ENCODE results near the gene MARK2.

MARK2 gene

GRCh38 chr11:63923319-63923718 lies 84.4 kb downstream of the MARK2 start:
- TF ChIP-seq CTCF (IDR thresholded peaks at IDR 0.05; ENCODE audit: low read depth, low read length, poor library complexity, severe bottlenecking): no peak
- H3K9me2 ChIP-seq (replicated peaks; ENCODE audit: control insufficient read depth, low read length): no peaks in the 10 kb centered on the region
- H3K79me2 ChIP-seq (ENCODE audit: control insufficient read depth, low read length): no peaks in the 10 kb centered on the region
- no peak overlapping the region for H3K27ac ChIP-seq (ENCODE audit: low read depth, low read length)
- H3K4me3 ChIP-seq (ENCODE audit: low read length): no peak overlapping the region
- peaks cover 17% of the 10 kb centered on the region for H3K4me1 ChIP-seq (ENCODE audit: control insufficient read depth, low read length)
- peaks cover 45% of the 10 kb centered on the region for H3K27me3 ChIP-seq (ENCODE audit: control insufficient read depth, low read length)
- peaks cover 2% of the 10 kb centered on the region; the same call in 1 of the 2 replicates for H3F3A ChIP-seq (ENCODE audit: control insufficient read depth, insufficient read depth)
- H3K36me3 ChIP-seq (ENCODE audit: control insufficient read depth, low read length): no peaks in the 10 kb centered on the region
- no peaks in the 10 kb centered on the region for H4K20me1 ChIP-seq (ENCODE audit: control insufficient read depth, insufficient read depth, low read depth, low read length)
- no peak overlapping the region for H3K4me2 ChIP-seq (ENCODE audit: low read length)
- H3K9me3 ChIP-seq (ENCODE audit: control insufficient read depth, insufficient read depth, low read length): no peaks in the 10 kb centered on the region

GRCh38 chr11:63929616-63930015 lies 90.7 kb downstream of the MARK2 start:
- no peaks in the 10 kb centered on the region; the same call in 1 of the 2 replicates for H3K4me1 ChIP-seq (ENCODE audit: control insufficient read depth, low read length)
- H3K27ac ChIP-seq (ENCODE audit: low read depth, low read length): no peak overlapping the region
- H3K4me2 ChIP-seq (ENCODE audit: low read length): no peak overlapping the region
- no peaks in the 10 kb centered on the region for H3K9me2 ChIP-seq (replicated peaks; ENCODE audit: control insufficient read depth, low read length)
- no peaks in the 10 kb centered on the region for H3K79me2 ChIP-seq (ENCODE audit: control insufficient read depth, low read length)
- no peaks in the 10 kb centered on the region for H4K20me1 ChIP-seq (ENCODE audit: control insufficient read depth, insufficient read depth, low read depth, low read length)
- no peaks in the 10 kb centered on the region for H3F3A ChIP-seq (ENCODE audit: control insufficient read depth, insufficient read depth)
- H3K9me3 ChIP-seq (ENCODE audit: control insufficient read depth, insufficient read depth, low read length): no peaks in the 10 kb centered on the region
- no peak overlapping the region for H3K4me3 ChIP-seq (ENCODE audit: low read length)
- no peak for TF ChIP-seq EZH2phosphoT487 (IDR thresholded peaks at IDR 0.05; ENCODE audit: borderline replicate concordance, low read length)
- TF ChIP-seq CTCF (IDR thresholded peaks at IDR 0.05; ENCODE audit: low read depth, low read length, poor library complexity, severe bottlenecking): no peak
- no peaks in the 10 kb centered on the region for H3K36me3 ChIP-seq (ENCODE audit: control insufficient read depth, low read length)
- peaks cover 11% of the 10 kb centered on the region; the same call in 1 of the 2 replicates for H3K27me3 ChIP-seq (ENCODE audit: control insufficient read depth, low read length)

- peaks cover 8% of the 10 kb centered on the region; the same call in 1 of the 2 replicates for H3K27me3 ChIP-seq (ENCODE audit: control insufficient read depth, low read length)
- H3K79me2 ChIP-seq (ENCODE audit: control insufficient read depth, low read length): no peaks in the 10 kb centered on the region
- H3K4me3 ChIP-seq (ENCODE audit: low read length): no peak overlapping the region
- no peak overlapping the region for H3K27ac ChIP-seq (ENCODE audit: low read depth, low read length)
- no peaks in the 10 kb centered on the region for H3K9me2 ChIP-seq (replicated peaks; ENCODE audit: control insufficient read depth, low read length)
- no peaks in the 10 kb centered on the region for H3K9me3 ChIP-seq (ENCODE audit: control insufficient read depth, insufficient read depth, low read length)
- H3F3A ChIP-seq (ENCODE audit: control insufficient read depth, insufficient read depth): no peaks in the 10 kb centered on the region
- no peak overlapping the region for H3K4me2 ChIP-seq (ENCODE audit: low read length)
- no peaks in the 10 kb centered on the region; the same call in 1 of the 2 replicates for H3K4me1 ChIP-seq (ENCODE audit: control insufficient read depth, low read length)
- no peaks in the 10 kb centered on the region for H3K36me3 ChIP-seq (ENCODE audit: control insufficient read depth, low read length)
- TF ChIP-seq EZH2phosphoT487 (IDR thresholded peaks at IDR 0.05; ENCODE audit: borderline replicate concordance, low read length): no peak
- no peak for TF ChIP-seq CTCF (IDR thresholded peaks at IDR 0.05; ENCODE audit: low read depth, low read length, poor library complexity, severe bottlenecking)
- H4K20me1 ChIP-seq (ENCODE audit: control insufficient read depth, insufficient read depth, low read depth, low read length): no peaks in the 10 kb centered on the region
Measured at GRCh38 chr11:63931045-63931444, 92.1 kb downstream of the MARK2 start.

Measured in DOHH2 (cell line).